Endothelial cell of umbilical vein (primary cell): ENCODE results near the gene CCNH.

Experiments used
- CTCF ChIP-seq, 2 donors: IDR thresholded peaks; 1 replicate in 1 of 2; 2 replicates in 1 of 2; pipeline ENCODE4 v1.5.1; 2011; ENCODE audit warnings: low read length in 2 of 2, mild to moderate bottlenecking in 2 of 2, moderate library complexity in 2 of 2, control low read depth in 1 of 2, inconsistent platforms in 1 of 2, low read depth in 1 of 2; ENCODE audit not compliant: insufficient read depth in 1 of 2; ENCODE audit errors: extremely low read depth in 1 of 2
- EZH2 ChIP-seq: IDR thresholded peaks from 2 replicates; pipeline ENCODE4 v1.6.1; 2012; ENCODE audit warnings: borderline replicate concordance, low read depth, mild to moderate bottlenecking, moderate library complexity, low read length, inconsistent platforms; ENCODE audit not compliant: severe bottlenecking
- JUN ChIP-seq: IDR thresholded peaks from 2 replicates; pipeline ENCODE4 v1.6.1; 2011; ENCODE audit warnings: borderline replicate concordance, low read depth; ENCODE audit not compliant: insufficient read length, insufficient read depth
- POLR2A ChIP-seq: IDR thresholded peaks from 2 replicates; pipeline ENCODE4 v1.6.1; 2012; ENCODE audit warnings: low read depth, mild to moderate bottlenecking, control low read depth, low read length
- POLR2AphosphoS5 ChIP-seq: IDR thresholded peaks from 2 replicates; pipeline ENCODE4 v1.6.1; 2012; ENCODE audit warnings: low read depth, mild to moderate bottlenecking, control low read depth, low read length, moderate library complexity; ENCODE audit not compliant: insufficient read depth

- TF ChIP-seq CTCF (IDR thresholded peaks at IDR 0.05; ENCODE audit: extremely low read depth in 1 of 2, insufficient read depth in 1 of 2, low read depth in 1 of 2, low read length in 2 of 2) (no peak), JUN (no peak), EZH2 (no peak), POLR2A (no peak), POLR2AphosphoS5 (no peak)
These were observed 45.0 kb upstream of the CCNH start for GRCh38 chr5:87457706-87458105.
